ENCODE measurements around the gene SRRM5.

SRRM5 gene

GRCh38 chr19:43609872-43610271, 2.0 kb upstream of the SRRM5 start:
- H3K27ac ChIP-seq: no peak overlapping the region
- TF ChIP-seq CTCF (conservative IDR thresholded peaks at IDR 0.05) (no peak), ZFX (IDR thresholded peaks at IDR 0.05) (no peak)

- H3K27ac ChIP-seq: no peak overlapping the region
- no peak for TF ChIP-seq ZFX (IDR thresholded peaks at IDR 0.05)
- no peak for TF ChIP-seq CTCF (conservative IDR thresholded peaks at IDR 0.05)
These were observed 1.4 kb upstream of the SRRM5 start for GRCh38 chr19:43610493-43610892.

GRCh38 chr19:43612374-43612773, 486 bp downstream of the SRRM5 start:
- TF ChIP-seq CTCF (conservative IDR thresholded peaks at IDR 0.05) (no peak), ZFX (IDR thresholded peaks at IDR 0.05) (no peak)
- no peak overlapping the region for H3K27ac ChIP-seq

- H3K27ac ChIP-seq: no peak overlapping the region
- TF ChIP-seq CTCF (conservative IDR thresholded peaks at IDR 0.05) (no peak), ZFX (IDR thresholded peaks at IDR 0.05) (no peak)
These were observed 4.4 kb downstream of the SRRM5 start for GRCh38 chr19:43616306-43616705.

- H3K27ac ChIP-seq: no peak overlapping the region
- TF ChIP-seq CTCF (conservative IDR thresholded peaks at IDR 0.05) (no peak), ZFX (IDR thresholded peaks at IDR 0.05) (no peak)
These were observed 5.1 kb downstream of the SRRM5 start for GRCh38 chr19:43616954-43617353.

DNA sequence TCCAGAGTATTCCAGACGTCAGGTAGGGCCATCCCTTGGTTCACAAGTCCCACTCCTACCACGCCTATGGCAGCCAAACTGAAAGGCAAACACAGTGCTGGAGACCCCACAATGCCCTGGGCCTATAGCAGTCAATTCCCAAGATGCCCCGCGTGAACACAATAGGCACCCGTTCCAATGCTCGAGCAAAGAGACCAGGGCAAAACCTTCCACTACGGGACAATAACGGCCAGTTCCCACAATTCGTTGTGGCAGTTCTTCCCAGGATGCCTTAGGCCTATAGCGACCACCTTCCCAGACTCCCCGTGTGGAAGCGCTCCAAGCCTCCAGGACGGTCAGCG, 7.0 kb downstream of the SRRM5 start:
- peak overlapping the region; percentile 97 for H3K27ac ChIP-seq
- no peak for TF ChIP-seq CTCF (conservative IDR thresholded peaks at IDR 0.05)
- no peak for TF ChIP-seq ZFX (IDR thresholded peaks at IDR 0.05)

DNA sequence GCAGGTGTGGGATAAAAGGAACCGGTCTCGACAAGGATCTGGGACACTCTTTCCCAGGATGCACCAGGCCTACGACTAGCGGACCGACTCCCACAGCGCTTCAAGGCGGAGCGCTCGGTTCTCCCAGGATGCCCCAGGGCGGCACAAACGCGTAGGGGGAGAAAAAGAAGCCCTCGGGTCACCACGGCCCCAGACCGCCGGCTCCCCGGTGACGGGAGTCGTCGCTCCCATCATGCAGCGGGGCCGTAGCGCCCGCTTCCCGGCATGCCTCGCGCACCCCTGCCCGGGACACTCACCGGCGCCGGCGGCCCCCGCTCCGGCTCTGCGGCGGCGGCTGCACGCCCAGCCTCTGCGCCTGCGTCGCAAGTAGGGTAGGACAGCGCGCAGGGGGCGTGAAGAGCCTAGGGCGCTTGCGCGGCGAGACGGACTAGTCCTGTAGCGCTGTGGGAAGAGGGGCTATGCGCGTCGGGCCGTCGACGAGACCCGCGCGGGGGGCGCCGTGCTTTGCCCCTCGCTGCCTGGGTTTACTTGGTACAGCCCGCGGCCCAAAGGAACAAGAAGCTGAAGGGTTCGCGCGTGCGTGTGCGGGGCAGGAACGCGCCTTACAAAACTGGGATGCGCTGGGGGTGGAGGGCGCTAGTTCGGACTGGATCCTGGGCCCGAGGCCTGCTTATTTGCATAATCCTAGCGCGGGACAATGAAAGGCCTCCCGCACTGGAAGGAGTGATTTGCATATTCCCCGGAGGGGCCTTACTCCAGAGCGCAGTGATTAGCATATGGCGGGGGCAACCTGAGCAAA, 7.6 kb downstream of the SRRM5 start, which contains the start of gene ZNF428:
ZNF428 (minus strand) TSS at position 368 of the 799 bp plus-strand sequence. CDS start 5,325 bp downstream, outside the sequence.
- peak within 1 kb of the TSS; percentile 97 for H3K27ac ChIP-seq
- TF ChIP-seq ZFX (IDR thresholded peaks at IDR 0.05): peak; percentile 46; the same call in 1 of the 2 replicates
- no peak for TF ChIP-seq CTCF (conservative IDR thresholded peaks at IDR 0.05)

All from C4-2B (cell line).